Breast epithelium (tissue), 3 donors: ENCODE data around the gene AGPAT2.

Experiments
- POLR2A ChIP-seq: fragments of 450-650 bp; IDR thresholded peaks from one replicate; pipeline ENCODE4 v1.6.1; 2016; ENCODE audit warnings: antibody characterized with exemption, mild to moderate bottlenecking, moderate library complexity
- POLR2AphosphoS5 ChIP-seq, 3 donors: sonication (generic); formaldehyde crosslinking; IDR thresholded peaks; one replicate each; pipeline ENCODE4 v1.6.1; 2017; ENCODE audit warnings: antibody characterized with exemption in 3 of 3
- TF ChIP-seq, protein P1 (sequence below), 3 donors: fragments of 450-650 bp; IDR thresholded peaks; one replicate each; pipeline ENCODE4 v1.5.1; 2016 to 2017; ENCODE audit warnings: antibody characterized with exemption in 3 of 3, mild to moderate bottlenecking in 3 of 3, moderate library complexity in 3 of 3

- TF ChIP-seq POLR2A, result no peak
- TF ChIP-seq, protein P1, sequence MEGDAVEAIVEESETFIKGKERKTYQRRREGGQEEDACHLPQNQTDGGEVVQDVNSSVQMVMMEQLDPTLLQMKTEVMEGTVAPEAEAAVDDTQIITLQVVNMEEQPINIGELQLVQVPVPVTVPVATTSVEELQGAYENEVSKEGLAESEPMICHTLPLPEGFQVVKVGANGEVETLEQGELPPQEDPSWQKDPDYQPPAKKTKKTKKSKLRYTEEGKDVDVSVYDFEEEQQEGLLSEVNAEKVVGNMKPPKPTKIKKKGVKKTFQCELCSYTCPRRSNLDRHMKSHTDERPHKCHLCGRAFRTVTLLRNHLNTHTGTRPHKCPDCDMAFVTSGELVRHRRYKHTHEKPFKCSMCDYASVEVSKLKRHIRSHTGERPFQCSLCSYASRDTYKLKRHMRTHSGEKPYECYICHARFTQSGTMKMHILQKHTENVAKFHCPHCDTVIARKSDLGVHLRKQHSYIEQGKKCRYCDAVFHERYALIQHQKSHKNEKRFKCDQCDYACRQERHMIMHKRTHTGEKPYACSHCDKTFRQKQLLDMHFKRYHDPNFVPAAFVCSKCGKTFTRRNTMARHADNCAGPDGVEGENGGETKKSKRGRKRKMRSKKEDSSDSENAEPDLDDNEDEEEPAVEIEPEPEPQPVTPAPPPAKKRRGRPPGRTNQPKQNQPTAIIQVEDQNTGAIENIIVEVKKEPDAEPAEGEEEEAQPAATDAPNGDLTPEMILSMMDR (IDR thresholded peaks at IDR 0.05), result no peak
- no peak for TF ChIP-seq POLR2AphosphoS5 (IDR thresholded peaks at IDR 0.05)
Observed at GRCh38 chr9:136724772-136725171, 37.5 kb upstream of the AGPAT2 start.
